A549 (cell line): ENCODE data around the gene ABCB9. TPM values are rescaled to one million over a fixed set of nuclear protein-coding genes. Genes with fewer than 3 reads are reported as not detected.

Experiments
- ATAC-seq, 2 experiments: fragments of 200-7000 bp in 1 of 2; fragments of >200 bp in 1 of 2; cut with Nextera tagmentation in 1 of 2; cut with Tn5 transposase in 1 of 2; 3 replicates each; pipeline versions ENCODE4 v1.8.0 to v1.9.1; 2018 to 2020; ENCODE audit warnings: mild to moderate bottlenecking in 1 of 2, moderate library complexity in 1 of 2
- CTCF ChIA-PET: fragments of 300-600 bp; sonication (Branson Sonifier 250); formaldehyde crosslinking; extraction: SDS; loops from one replicate; lab custom pipeline; 2021; ENCODE audit warnings: antibody characterized with exemption, inconsistent platforms; lab: Yijun Ruan, JAX
- POLR2A ChIA-PET: fragments of 350-600 bp; formaldehyde crosslinking; extraction: SDS; loops from one replicate; lab custom pipeline; 2021; ENCODE audit warnings: antibody characterized with exemption, inconsistent platforms; lab: Yijun Ruan, JAX
- DNase-seq, 2 experiments: peaks; one replicate each; pipeline versions ENCODE4 v3.0.0 to v3.0.0-alpha.2; 2011 to 2016; ENCODE audit warnings: low read depth in 1 of 2, low spot score in 1 of 2
- FAIRE-seq: peaks from 2 replicates; lab custom pipeline; 2011; peaks lifted over from hg19 to GRCh38; lab: Jason Lieb, UNC
- H3K27ac ChIP-seq, 2 experiments: fragments of >200 bp; sonication (Bioruptor Twin); formaldehyde crosslinking; 3 replicates each; pipeline ENCODE4 v1.5.1; 2016 to 2017
- H3K4me1 ChIP-seq: fragments of >200 bp; sonication (Bioruptor Twin); formaldehyde crosslinking; 3 replicates; pipeline ENCODE4 v1.6.1; 2016
- H3K4me2 ChIP-seq: fragments of >200 bp; sonication (Bioruptor Twin); formaldehyde crosslinking; 3 replicates; pipeline ENCODE4 v1.6.1; 2016
- H3K4me3 ChIP-seq: fragments of >200 bp; sonication (Bioruptor Twin); formaldehyde crosslinking; 3 replicates; pipeline ENCODE4 v1.5.1; 2016
- H3K9me3 ChIP-seq: fragments of >200 bp; sonication (Bioruptor Twin); formaldehyde crosslinking; 3 replicates; pipeline ENCODE4 v1.6.1; 2016
- CBX8 ChIP-seq: fragments of 200-600 bp; sonication (generic); IDR thresholded peaks from 2 replicates; pipeline ENCODE4 v1.6.1; 2016
- CHD4 ChIP-seq: fragments of 200-600 bp; sonication (generic); IDR thresholded peaks from 2 replicates; pipeline ENCODE4 v1.6.1; 2016; ENCODE audit warnings: antibody characterized with exemption, mild to moderate bottlenecking, borderline replicate concordance
- CTCF ChIP-seq: fragments of >200 bp; sonication (Bioruptor Twin); formaldehyde crosslinking; IDR thresholded peaks from 3 replicates; pipeline ENCODE4 v1.5.1; 2016
- ELK1 ChIP-seq: fragments of 150-350 bp; IDR thresholded peaks from 2 replicates; pipeline ENCODE4 v1.6.1; 2014; ENCODE audit warnings: low read depth, mild to moderate bottlenecking, low read length
- EP300 ChIP-seq, 2 experiments: fragments of >200 bp; sonication (Bioruptor Twin); formaldehyde crosslinking; IDR thresholded peaks; 2 replicates in 1 of 2; 3 replicates in 1 of 2; pipeline ENCODE4 v1.6.1; 2016 to 2017
- ESRRA ChIP-seq: fragments of 150-350 bp; IDR thresholded peaks from 2 replicates; pipeline ENCODE4 v1.6.1; 2014; ENCODE audit warnings: mild to moderate bottlenecking, low read length, borderline replicate concordance
- FOSB ChIP-seq: fragments of 250-450 bp; sonication (Bioruptor Pico); IDR thresholded peaks from 2 replicates; pipeline ENCODE4 v1.5.0; 2020; ENCODE audit warnings: mild to moderate bottlenecking, moderate library complexity
- FOSL2 ChIP-seq, 2 experiments: fragments of 450-650 bp in 1 of 2; fragments of >200 bp in 1 of 2; sonication (Bioruptor Twin) in 1 of 2; formaldehyde crosslinking; IDR thresholded peaks; 2 replicates each; pipeline versions ENCODE4 v1.5.0 to v1.6.1; 2016 to 2020; ENCODE audit warnings: mild to moderate bottlenecking in 1 of 2, moderate library complexity in 1 of 2
- HES2 ChIP-seq: fragments of >200 bp; sonication (Bioruptor Twin); formaldehyde crosslinking; IDR thresholded peaks from 2 replicates; pipeline ENCODE4 v1.6.1; 2016
- HOXB13 ChIP-seq: fragments of 250-450 bp; sonication (Bioruptor Pico); IDR thresholded peaks from 2 replicates; pipeline ENCODE4 v1.5.0; 2020; ENCODE audit warnings: low read depth, mild to moderate bottlenecking, moderate library complexity
- JUN ChIP-seq, 2 experiments: fragments of >200 bp; sonication (Bioruptor Twin); formaldehyde crosslinking; IDR thresholded peaks; 2 replicates in 1 of 2; 3 replicates in 1 of 2; pipeline ENCODE4 v1.6.1; 2016 to 2017
- JUNB ChIP-seq: fragments of >200 bp; sonication (Bioruptor Twin); formaldehyde crosslinking; IDR thresholded peaks from 2 replicates; pipeline ENCODE4 v1.6.1; 2016
- KDM1A ChIP-seq: fragments of 200-600 bp; sonication (generic); IDR thresholded peaks from 2 replicates; pipeline ENCODE4 v1.6.1; 2016; ENCODE audit warnings: low read depth, mild to moderate bottlenecking
- MAFK ChIP-seq: fragments of 450-650 bp; IDR thresholded peaks from 2 replicates; pipeline ENCODE4 v1.6.1; 2014; ENCODE audit not compliant: partially characterized antibody
- MAX ChIP-seq: IDR thresholded peaks from 2 replicates; pipeline ENCODE4 v1.6.1; 2012
- MAZ ChIP-seq: fragments of 150-350 bp; IDR thresholded peaks from 2 replicates; pipeline ENCODE4 v1.6.1; 2014; ENCODE audit warnings: antibody characterized with exemption, low read depth, low read length, borderline replicate concordance
- MYC ChIP-seq: IDR thresholded peaks from 2 replicates; pipeline ENCODE4 v1.6.1; 2012; ENCODE audit warnings: mild to moderate bottlenecking, inconsistent platforms, low read length, improper control_type of control experiment, borderline replicate concordance
- NFE2L2 ChIP-seq: fragments of 150-350 bp; conservative IDR thresholded peaks from 2 replicates; pipeline ENCODE4 v1.6.1; 2014; ENCODE audit warnings: low read length
- PBX3 ChIP-seq: IDR thresholded peaks from 2 replicates; pipeline ENCODE4 v1.6.1; 2012
- RAD21 ChIP-seq, 2 experiments: fragments of >200 bp in 1 of 2; sonication (Bioruptor Twin) in 1 of 2; formaldehyde crosslinking in 1 of 2; IDR thresholded peaks in 1 of 2; conservative IDR thresholded peaks in 1 of 2; 2 replicates in 1 of 2; 3 replicates in 1 of 2; pipeline ENCODE4 v1.6.1; 2012 to 2018; ENCODE audit warnings: inconsistent platforms in 1 of 2
- RFX5 ChIP-seq: fragments of 450-650 bp; IDR thresholded peaks from 2 replicates; pipeline ENCODE4 v1.7.1; 2014; ENCODE audit warnings: antibody characterized with exemption, mild to moderate bottlenecking, moderate library complexity
- SMC3 ChIP-seq: fragments of >200 bp; sonication (Bioruptor Twin); formaldehyde crosslinking; IDR thresholded peaks from 3 replicates; pipeline ENCODE4 v1.6.1; 2018; ENCODE audit warnings: inconsistent platforms
- TP53 ChIP-seq: fragments of 250-450 bp; sonication (Bioruptor Pico); IDR thresholded peaks from 2 replicates; pipeline ENCODE4 v1.5.0; 2021; ENCODE audit warnings: mild to moderate bottlenecking, moderate library complexity
- USF2 ChIP-seq: fragments of 450-650 bp; IDR thresholded peaks from 2 replicates; pipeline ENCODE4 v1.6.1; 2014; ENCODE audit warnings: antibody characterized with exemption
- ZFP36 ChIP-seq: fragments of 450-650 bp; IDR thresholded peaks from 2 replicates; pipeline ENCODE4 v1.6.1; 2014; ENCODE audit warnings: borderline replicate concordance; ENCODE audit not compliant: partially characterized antibody
- ZNF302 ChIP-seq: fragments of 250-450 bp; sonication (Bioruptor Pico); IDR thresholded peaks from 2 replicates; pipeline ENCODE4 v1.9.0; 2021; ENCODE audit warnings: inconsistent platforms, mild to moderate bottlenecking, moderate library complexity
- WGBS: methylation state at CpG from one replicate; pipeline ENCODE4 v1.1.6; 2017; ENCODE audit errors: missing lambda C conversion rate; 5-methylcytosine and 5-hydroxymethylcytosine counted together
- polyA plus RNA-seq, 4 experiments: library from polyadenylated mRNA; depleted of rRNA in 3 of 4; stranded (reverse); fragments of >200 nt; fragmentation: RNase III in 1 of 4; extraction: RNeasy Plus Mini Kit Qiagen cat#74134 plus additional on column Dnase treatment in 1 of 4; gene quantifications; 2 replicates in 3 of 4; 3 replicates in 1 of 4; pipeline ENCODE4 v1.2.3, GENCODE V29; 2011 to 2017

Gene ABCB9
- polyA plus RNA-seq, 2 of the 4 experiments (the other 2 are of a cell fraction) = 2.7 to 5.0 TPM

- WGBS = 89% methylated on average over 14 of the region's 15 CpGs
- TF ChIP-seq ESRRA (no peak), MAZ (no peak), JUN (IDR thresholded peaks at IDR 0.05) (no peak), RFX5 (no peak), PBX3 (no peak), CTCF (no peak), HOXB13 (CRISPR knock-in tag) (no peak), ELK1 (no peak), ZNF302 (CRISPR knock-in tag) (no peak), FOSL2 (IDR thresholded peaks at IDR 0.05) (no peak), FOSL2 (CRISPR knock-in tag; IDR thresholded peaks at IDR 0.05) (no peak), FOSB (CRISPR knock-in tag) (no peak), NFE2L2 (no peak), ZFP36 (no peak), KDM1A (no peak), TP53 (no peak), CHD4 (no peak), HES2 (no peak)
- ATAC-seq (no peak), DNase-seq (no peak), FAIRE-seq (no peak)
- Histone ChIP-seq H3K4me1 (peaks cover 66% of the 10 kb centered on the region), H3K9me3 (no peaks in the 10 kb centered on the region), H3K4me2 (peak overlapping the region; percentile 56), H3K27ac (peak overlapping the region; percentile 76 to 87), H3K4me3 (no peak overlapping the region)
- ChIA-PET POLR2A (no interaction called here), CTCF (interaction anchor here (0.5 to 25.9 kb wide), 11 partner anchors 10 to 154 kb away, joined by 3 to 522 read pairs (median 7); no protein-coding TSS in a partner anchor)
These were observed 18.9 kb downstream of the ABCB9 start for GRCh38 chr12:122947352-122947792.

- TF ChIP-seq CBX8 = no peak
- peak in 1 of 2 experiments; percentile 68; a peak in 1 of 5 replicates for TF ChIP-seq JUN (IDR thresholded peaks at IDR 0.05)
- TF ChIP-seq RAD21 (conservative IDR thresholded peaks at IDR 0.05 in 1 of 2, IDR thresholded peaks at IDR 0.05 in 1 of 2) = peak; percentile 11 to 32; a peak in 2 of 5 replicates
- TF ChIP-seq JUNB = peak; percentile 49; the same call in 1 of the 2 replicates
- TF ChIP-seq MAFK = no peak
- TF ChIP-seq EP300 (IDR thresholded peaks at IDR 0.05) = peak; percentile 22 to 39; a peak in 2 of 5 replicates
- peak; percentile 74 for TF ChIP-seq FOSL2 (IDR thresholded peaks at IDR 0.05)
- peak; percentile 97 for TF ChIP-seq FOSL2 (CRISPR knock-in tag; IDR thresholded peaks at IDR 0.05)
- no peak for TF ChIP-seq MAZ
- peak; percentile 80 for TF ChIP-seq MAX
- 0 out of 3 replicates have a peak, but pooled peaks have one; percentile 16 for TF ChIP-seq CTCF
- peak; percentile 42; the same call in 2 of the 3 replicates for TF ChIP-seq SMC3
- peak; percentile 27; the same call in 1 of the 2 replicates for TF ChIP-seq USF2
- peak; percentile 77; the same call in 1 of the 2 replicates for TF ChIP-seq MYC
- TF ChIP-seq, all 56 proteins: peak for 10
- ATAC-seq (peak; percentile 86 to 88), FAIRE-seq (peak; percentile 82), DNase-seq (peak; percentile 92 to 96)
- peaks cover 68% of the 10 kb centered on the region for H3K4me1 ChIP-seq
- no peak overlapping the region for H3K4me3 ChIP-seq
- H3K27ac ChIP-seq = peak overlapping the region; percentile 76 to 87
- H3K4me2 ChIP-seq = peak overlapping the region; percentile 56
- CTCF ChIA-PET = interaction anchor here (0.6 to 25.9 kb wide), 16 partner anchors 10 to 291 kb away, joined by 3 to 522 read pairs (median 6); no protein-coding TSS in a partner anchor
- WGBS = 60% methylated on average over 8 of the region's 10 CpGs
- POLR2A ChIA-PET = no interaction called here
- no peaks in the 10 kb centered on the region for H3K9me3 ChIP-seq
These were observed 19.4 kb downstream of the ABCB9 start for GRCh38 chr12:122946690-122947341.
